Metanephros (tissue), 2 donors: ENCODE measurements around the gene FMN2. TPM values are rescaled to one million over a fixed set of nuclear protein-coding genes. Genes with fewer than 3 reads are reported as not detected.

Experiments used
- small RNA-seq: library from RNA; depleted of rRNA; stranded (forward); fragments of <200 nt; gene quantifications from one replicate; pipeline ENCODE3, GENCODE V24; 2014; ENCODE audit warnings: low replicate concordance
- total RNA-seq: library from RNA; depleted of rRNA; stranded (reverse); fragments of >200 nt; gene quantifications from one replicate; pipeline ENCODE4 v1.2.3, GENCODE V29; 2014

FMN2 gene
- 2.9 TPM for total RNA-seq

DNA sequence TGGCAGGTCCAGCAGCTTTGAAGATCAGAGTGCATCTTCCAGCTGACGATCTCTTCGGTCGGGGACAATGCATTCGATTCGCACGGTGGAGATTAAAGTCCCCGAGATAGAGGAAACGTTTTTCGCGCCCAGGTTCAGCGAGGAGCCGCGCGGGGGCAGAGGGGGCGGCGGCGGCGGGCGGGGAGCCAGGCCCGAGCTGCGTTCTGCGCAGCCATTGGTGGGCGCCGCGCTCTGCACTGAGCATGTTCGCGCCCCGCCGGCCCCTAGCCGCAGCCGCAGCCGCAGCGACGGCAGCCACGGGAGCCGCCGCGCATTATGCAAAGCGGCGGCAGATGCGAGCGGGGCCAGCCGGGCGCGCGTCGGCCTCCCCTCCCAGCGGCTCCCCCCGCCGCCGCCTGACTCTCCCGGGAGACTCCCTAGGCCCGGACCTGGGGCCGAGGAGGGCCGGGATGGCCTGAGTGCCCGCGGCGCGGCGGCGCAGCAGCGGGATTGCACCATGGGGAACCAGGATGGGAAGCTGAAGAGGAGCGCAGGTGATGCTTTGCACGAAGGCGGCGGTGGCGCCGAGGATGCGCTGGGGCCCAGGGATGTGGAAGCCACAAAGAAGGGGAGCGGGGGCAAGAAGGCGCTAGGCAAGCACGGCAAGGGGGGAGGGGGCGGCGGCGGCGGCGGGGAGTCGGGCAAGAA, at the start of gene FMN2:
FMN2 (plus strand) TSS at position 270 of the 687 bp plus-strand sequence; CDS start at position 497, 227 bp downstream.

Small RNA genes lying within 50 kb of the gene (small RNA-seq; reads per million reads assigned to genes)
- not detected for gene RF00019
